Measurements from ENCODE around the gene TDRD12. TPM values are rescaled to one million over a fixed set of nuclear protein-coding genes. Genes with fewer than 3 reads are reported as not detected.

TDRD12 gene
- total and polyA plus RNA-seq, 2 of the 13 experiments (the other 11 are each of a cell fraction or from before 2014, with no cell fraction given) = 0.03 to 0.40 TPM

GRCh38 chr19:32789429-32789828 lies 69.9 kb downstream of the TDRD12 start (continued):
- TF ChIP-seq ZNF33B (CRISPR knock-in tag; IDR thresholded peaks at IDR 0.05) (no peak), ZNF609 (CRISPR knock-in tag; IDR thresholded peaks at IDR 0.05; ENCODE audit: borderline replicate concordance) (no peak), ZNF274 (CRISPR knock-in tag; IDR thresholded peaks at IDR 0.05) (no peak), ZBTB21 (CRISPR knock-in tag; IDR thresholded peaks at IDR 0.05) (no peak), IKZF4 (CRISPR knock-in tag; IDR thresholded peaks at IDR 0.05; ENCODE audit: borderline replicate concordance, low read depth, not compliant biosample characterization) (no peak)

- intact Hi-C loops (cut with micrococcal nuclease; ENCODE audit: unreplicated experiment) = no loop called here
- no peak for ATAC-seq
- ChIA-PET CTCF (ENCODE audit: low intra/inter-chr PET ratio, low total read pairs) (no interaction called here), POLR2A (no interaction called here)
- Histone ChIP-seq H3K27ac (ENCODE audit: extremely low read length, insufficient read depth, low read length) (no peak overlapping the region), H3K9me3 (ENCODE audit: low read length) (no peaks in the 10 kb centered on the region), H3K36me3 (replicated peaks in 1 of 2; ENCODE audit: control insufficient read depth in 1 of 2, insufficient read depth in 2 of 2, low read length in 2 of 2) (no peaks in the 10 kb centered on the region), H3K4me2 (ENCODE audit: low read depth, low read length) (no peak overlapping the region), H3K4me1 (ENCODE audit: insufficient read depth, low read length) (no peaks in the 10 kb centered on the region), H2AFZ (ENCODE audit: low read length) (no peak overlapping the region), H3K4me3 (replicated peaks in 1 of 3; ENCODE audit: insufficient read depth in 1 of 3, low read depth in 2 of 3, low read length in 3 of 3) (no peak overlapping the region), H3K27me3 (ENCODE audit: control insufficient read depth in 1 of 2, insufficient read depth in 2 of 2, low read length in 2 of 2) (peaks cover 0 to 11% of the 10 kb centered on the region in 2 experiments; a peak in 1 of 5 replicates), H3K79me2 (ENCODE audit: insufficient read depth, low read length) (no peaks in the 10 kb centered on the region), H4K20me1 (ENCODE audit: insufficient read depth, low read length) (no peaks in the 10 kb centered on the region), H3K9ac (ENCODE audit: insufficient read depth, low read depth, low read length) (no peak overlapping the region)
- in situ Hi-C loops (cut with HindIII; ENCODE audit: extremely low pct_ligation_motif_present, low pct_unique_long_range_greater_than_20kb) = no loop called here
- FAIRE-seq = no peak
- no peak for DNase-seq (ENCODE audit: low spot score)
- 16% methylated on average over 4 of the region's 4 CpGs for WGBS (ENCODE audit: low lambda C conversion rate)
- no TSS peak for BruUV-seq (replicated peaks)
- no peak for TF ChIP-seq ZNF850 (CRISPR knock-in tag; conservative IDR thresholded peaks at IDR 0.05)
- TF ChIP-seq PHF8 (CRISPR knock-in tag; IDR thresholded peaks at IDR 0.05) = no peak
- no peak for TF ChIP-seq ZBTB26 (CRISPR knock-in tag; IDR thresholded peaks at IDR 0.05; ENCODE audit: borderline replicate concordance)
- TF ChIP-seq ZNF235 (CRISPR knock-in tag; IDR thresholded peaks at IDR 0.05; ENCODE audit: borderline replicate concordance) = no peak
- TF ChIP-seq ASH2L (IDR thresholded peaks at IDR 0.05; ENCODE audit: insufficient read length, low read depth, low read length) = no peak
- no peak for TF ChIP-seq SNAPC2 (CRISPR knock-in tag; IDR thresholded peaks at IDR 0.05)
- TF ChIP-seq TMF1 (CRISPR knock-in tag; IDR thresholded peaks at IDR 0.05; ENCODE audit: low read depth) = no peak
- no peak for TF ChIP-seq NFYC (CRISPR knock-in tag; IDR thresholded peaks at IDR 0.05)
- TF ChIP-seq GTF3A (CRISPR knock-in tag; conservative IDR thresholded peaks at IDR 0.05) = no peak
Observed at GRCh38 chr19:32798201-32798600, 78.6 kb downstream of the TDRD12 start.

Data from HepG2 (cell line).